ENCODE results near the gene TNKS1BP1.

DNA sequence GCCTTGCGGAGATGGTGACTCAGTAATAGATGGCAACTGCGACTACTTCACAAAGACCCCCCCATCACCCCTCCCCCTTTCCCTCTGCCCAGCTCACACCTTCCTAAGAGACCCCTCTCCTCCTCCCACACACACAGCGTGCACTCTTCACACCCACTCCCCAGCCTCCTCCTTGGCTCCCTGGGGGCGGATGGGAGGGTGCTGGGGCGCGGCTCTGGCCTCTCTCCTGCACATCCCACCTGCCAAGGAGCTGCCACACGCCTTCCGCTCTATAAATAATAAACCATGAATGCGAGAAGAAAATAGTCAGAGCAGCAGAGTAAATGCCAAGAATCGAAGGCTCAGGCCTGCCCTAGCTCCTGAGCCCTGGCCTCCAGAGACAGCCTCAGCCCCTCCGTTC is 17.9 kb upstream of the TNKS1BP1 start:
- TF ChIP-seq BHLHE40 (IDR thresholded peaks at IDR 0.05; ENCODE audit: borderline replicate concordance) (no peak), TARDBP (IDR thresholded peaks at IDR 0.05) (no peak), SP1 (IDR thresholded peaks at IDR 0.05) (no peak), FOXM1 (IDR thresholded peaks at IDR 0.05; ENCODE audit: borderline replicate concordance) (no peak), FOXA1 (IDR thresholded peaks at IDR 0.05) (no peak), L3MBTL2 (conservative IDR thresholded peaks at IDR 0.05) (no peak), ZNF384 (IDR thresholded peaks at IDR 0.05) (no peak)
